ENCODE measurements around the gene PSG2.
"Not testable (repeated sequence)": the region's sequence is repeated elsewhere in the genome, so short reads cannot be mapped to it uniquely, and the experiment has no call there.

The PSG2 gene

DNA sequence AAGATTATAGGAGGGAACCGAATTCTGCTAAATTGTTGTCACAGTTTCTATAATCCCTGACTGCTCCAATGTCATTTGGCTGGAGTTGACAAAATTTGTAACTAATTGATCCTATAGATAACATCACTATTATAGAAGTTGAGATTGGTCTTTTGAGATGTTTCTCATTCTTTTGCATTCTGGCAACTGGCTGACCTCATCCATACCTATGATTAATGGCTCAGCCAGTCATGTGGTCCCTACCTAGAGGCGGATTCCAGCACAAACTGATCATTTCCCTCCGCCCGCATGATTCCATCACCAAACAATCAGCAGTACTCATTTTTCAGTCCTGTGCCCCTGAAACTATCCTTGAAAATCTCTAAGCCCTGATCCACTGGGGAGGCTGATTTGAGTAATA is 4.2 kb downstream of the PSG2 start:
- Histone ChIP-seq H4K20me1 (ENCODE audit: control insufficient read depth, insufficient read depth, low read depth, low read length) (no peaks in the 10 kb centered on the region), H3F3A (ENCODE audit: control insufficient read depth, insufficient read depth) (no peaks in the 10 kb centered on the region), H3K79me2 (ENCODE audit: control insufficient read depth, low read length) (no peaks in the 10 kb centered on the region), H3K9me3 (ENCODE audit: control insufficient read depth, insufficient read depth, low read length) (no peaks in the 10 kb centered on the region), H3K27ac (ENCODE audit: low read depth, low read length) (no peak overlapping the region), H3K27me3 (ENCODE audit: control insufficient read depth, low read length) (no peaks in the 10 kb centered on the region), H3K4me1 (ENCODE audit: control insufficient read depth, low read length) (no peaks in the 10 kb centered on the region), H3K36me3 (ENCODE audit: control insufficient read depth, low read length) (no peaks in the 10 kb centered on the region), H3K9me2 (replicated peaks; ENCODE audit: control insufficient read depth, low read length) (no peaks in the 10 kb centered on the region), H3K4me3 (ENCODE audit: low read length) (no peak overlapping the region), H3K4me2 (ENCODE audit: low read length) (no peak overlapping the region)
- no peak for TF ChIP-seq EZH2phosphoT487 (IDR thresholded peaks at IDR 0.05; ENCODE audit: borderline replicate concordance, low read length)
- TF ChIP-seq, protein P1, sequence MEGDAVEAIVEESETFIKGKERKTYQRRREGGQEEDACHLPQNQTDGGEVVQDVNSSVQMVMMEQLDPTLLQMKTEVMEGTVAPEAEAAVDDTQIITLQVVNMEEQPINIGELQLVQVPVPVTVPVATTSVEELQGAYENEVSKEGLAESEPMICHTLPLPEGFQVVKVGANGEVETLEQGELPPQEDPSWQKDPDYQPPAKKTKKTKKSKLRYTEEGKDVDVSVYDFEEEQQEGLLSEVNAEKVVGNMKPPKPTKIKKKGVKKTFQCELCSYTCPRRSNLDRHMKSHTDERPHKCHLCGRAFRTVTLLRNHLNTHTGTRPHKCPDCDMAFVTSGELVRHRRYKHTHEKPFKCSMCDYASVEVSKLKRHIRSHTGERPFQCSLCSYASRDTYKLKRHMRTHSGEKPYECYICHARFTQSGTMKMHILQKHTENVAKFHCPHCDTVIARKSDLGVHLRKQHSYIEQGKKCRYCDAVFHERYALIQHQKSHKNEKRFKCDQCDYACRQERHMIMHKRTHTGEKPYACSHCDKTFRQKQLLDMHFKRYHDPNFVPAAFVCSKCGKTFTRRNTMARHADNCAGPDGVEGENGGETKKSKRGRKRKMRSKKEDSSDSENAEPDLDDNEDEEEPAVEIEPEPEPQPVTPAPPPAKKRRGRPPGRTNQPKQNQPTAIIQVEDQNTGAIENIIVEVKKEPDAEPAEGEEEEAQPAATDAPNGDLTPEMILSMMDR (IDR thresholded peaks at IDR 0.05; ENCODE audit: low read depth, low read length, poor library complexity, severe bottlenecking): no peak

DNA sequence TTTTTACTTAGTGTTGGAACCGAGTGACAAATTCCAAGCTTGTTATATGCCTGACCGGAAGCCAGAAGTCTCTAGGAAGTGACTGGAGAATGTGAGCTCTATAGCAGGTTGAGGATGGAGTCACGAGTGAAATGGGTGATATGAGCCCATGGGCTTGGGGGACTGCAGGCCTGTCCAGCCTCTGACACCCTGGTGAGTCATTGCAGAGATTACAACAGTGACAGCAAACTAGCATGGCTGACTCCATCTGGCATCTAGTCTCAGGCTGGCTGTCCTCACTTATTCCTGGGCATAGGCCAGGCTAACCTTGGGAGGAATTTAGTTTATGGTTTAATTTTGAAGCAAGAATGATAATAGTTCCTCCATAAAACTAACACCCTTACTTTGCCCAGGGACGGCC is 4.6 kb downstream of the PSG2 start:
- H3K9me3 ChIP-seq (ENCODE audit: control insufficient read depth, insufficient read depth, low read length); H3K79me2 ChIP-seq (ENCODE audit: control insufficient read depth, low read length); H3K36me3 ChIP-seq (ENCODE audit: control insufficient read depth, low read length); H3K9me2 ChIP-seq (replicated peaks; ENCODE audit: control insufficient read depth, low read length); H3K4me1 ChIP-seq (ENCODE audit: control insufficient read depth, low read length); H3F3A ChIP-seq (ENCODE audit: control insufficient read depth, insufficient read depth); H3K27me3 ChIP-seq (ENCODE audit: control insufficient read depth, low read length); H3K4me2 ChIP-seq (ENCODE audit: low read length); H3K27ac ChIP-seq (ENCODE audit: low read depth, low read length); H3K4me3 ChIP-seq (ENCODE audit: low read length); H4K20me1 ChIP-seq (ENCODE audit: control insufficient read depth, insufficient read depth, low read depth, low read length): not testable (repeated sequence)

DNA sequence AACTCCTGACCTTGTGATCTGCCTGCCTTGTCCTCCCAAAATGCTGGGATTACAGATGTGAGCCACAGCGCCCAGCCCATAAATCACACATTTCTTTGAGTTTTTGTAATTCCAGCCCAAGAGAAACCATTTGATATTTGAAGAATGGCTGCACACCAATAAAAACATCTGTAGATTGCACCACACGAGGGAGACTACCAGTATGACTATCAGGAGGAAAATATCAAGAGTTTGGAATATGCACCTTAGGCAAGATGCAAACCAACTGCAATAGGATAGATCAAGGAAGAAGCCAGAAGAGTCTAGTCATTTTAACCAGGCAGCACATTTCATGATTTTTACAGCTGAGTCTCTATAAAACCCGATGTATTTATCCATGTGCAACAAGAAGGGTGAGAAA is 20.1 kb downstream of the PSG2 start:
- H3K79me2 ChIP-seq (ENCODE audit: control insufficient read depth, low read length); H4K20me1 ChIP-seq (ENCODE audit: control insufficient read depth, insufficient read depth, low read depth, low read length); H3K4me2 ChIP-seq (ENCODE audit: low read length); H3K4me3 ChIP-seq (ENCODE audit: low read length); H3F3A ChIP-seq (ENCODE audit: control insufficient read depth, insufficient read depth); H3K27me3 ChIP-seq (ENCODE audit: control insufficient read depth, low read length); H3K9me3 ChIP-seq (ENCODE audit: control insufficient read depth, insufficient read depth, low read length); H3K36me3 ChIP-seq (ENCODE audit: control insufficient read depth, low read length); H3K27ac ChIP-seq (ENCODE audit: low read depth, low read length); H3K9me2 ChIP-seq (replicated peaks; ENCODE audit: control insufficient read depth, low read length); H3K4me1 ChIP-seq (ENCODE audit: control insufficient read depth, low read length): not testable (repeated sequence)

DNA sequence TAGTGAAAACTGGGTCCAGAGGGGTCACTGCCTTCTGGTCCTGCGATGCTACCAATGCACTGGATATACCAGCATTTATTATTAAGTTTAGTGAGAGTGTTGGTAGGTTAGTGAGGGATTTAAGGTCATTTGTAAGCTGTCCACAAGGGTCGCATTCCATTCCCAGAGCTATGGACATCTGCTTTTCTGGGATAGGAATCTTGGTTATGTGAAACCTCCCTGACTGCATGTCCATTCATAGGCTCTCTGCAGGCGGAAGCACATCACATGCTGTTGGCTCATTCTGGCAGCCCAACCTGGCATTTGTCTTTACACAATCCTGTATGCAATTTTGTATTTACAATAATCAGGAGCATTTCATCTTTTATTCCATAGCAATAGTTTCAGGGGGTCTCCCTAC is 21.2 kb downstream of the PSG2 start:
- H3K27me3 ChIP-seq (ENCODE audit: control insufficient read depth, low read length); H3K36me3 ChIP-seq (ENCODE audit: control insufficient read depth, low read length); H4K20me1 ChIP-seq (ENCODE audit: control insufficient read depth, insufficient read depth, low read depth, low read length); H3K9me3 ChIP-seq (ENCODE audit: control insufficient read depth, insufficient read depth, low read length); H3K4me1 ChIP-seq (ENCODE audit: control insufficient read depth, low read length); H3K4me2 ChIP-seq (ENCODE audit: low read length); H3K9me2 ChIP-seq (replicated peaks; ENCODE audit: control insufficient read depth, low read length); H3K79me2 ChIP-seq (ENCODE audit: control insufficient read depth, low read length); H3F3A ChIP-seq (ENCODE audit: control insufficient read depth, insufficient read depth); H3K4me3 ChIP-seq (ENCODE audit: low read length); H3K27ac ChIP-seq (ENCODE audit: low read depth, low read length): not testable (repeated sequence)

DNA sequence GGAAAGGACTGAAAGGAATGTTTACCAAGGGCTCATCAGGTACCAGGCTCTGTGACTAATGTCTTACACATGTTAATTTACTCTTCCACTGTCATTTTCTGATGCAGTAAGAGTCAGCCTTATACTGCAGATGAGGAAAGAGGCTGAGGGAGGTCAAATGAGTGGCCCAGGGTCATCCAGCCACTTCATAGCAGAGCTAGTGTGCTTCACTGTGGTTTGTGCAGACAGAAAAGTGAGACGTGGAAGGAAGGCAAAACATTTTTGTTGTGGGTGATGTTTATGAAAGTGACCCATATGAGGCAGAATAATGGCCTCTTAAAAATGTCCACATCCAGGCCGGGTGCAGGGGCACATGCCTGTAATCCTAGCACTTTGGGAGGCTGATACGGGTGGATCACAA is 22.2 kb downstream of the PSG2 start:
- H3K9me3 ChIP-seq (ENCODE audit: control insufficient read depth, insufficient read depth, low read length); H4K20me1 ChIP-seq (ENCODE audit: control insufficient read depth, insufficient read depth, low read depth, low read length); H3K4me3 ChIP-seq (ENCODE audit: low read length); H3K79me2 ChIP-seq (ENCODE audit: control insufficient read depth, low read length); H3F3A ChIP-seq (ENCODE audit: control insufficient read depth, insufficient read depth); H3K27me3 ChIP-seq (ENCODE audit: control insufficient read depth, low read length); H3K4me1 ChIP-seq (ENCODE audit: control insufficient read depth, low read length); H3K9me2 ChIP-seq (replicated peaks; ENCODE audit: control insufficient read depth, low read length); H3K36me3 ChIP-seq (ENCODE audit: control insufficient read depth, low read length); H3K27ac ChIP-seq (ENCODE audit: low read depth, low read length); H3K4me2 ChIP-seq (ENCODE audit: low read length): not testable (repeated sequence)

DNA sequence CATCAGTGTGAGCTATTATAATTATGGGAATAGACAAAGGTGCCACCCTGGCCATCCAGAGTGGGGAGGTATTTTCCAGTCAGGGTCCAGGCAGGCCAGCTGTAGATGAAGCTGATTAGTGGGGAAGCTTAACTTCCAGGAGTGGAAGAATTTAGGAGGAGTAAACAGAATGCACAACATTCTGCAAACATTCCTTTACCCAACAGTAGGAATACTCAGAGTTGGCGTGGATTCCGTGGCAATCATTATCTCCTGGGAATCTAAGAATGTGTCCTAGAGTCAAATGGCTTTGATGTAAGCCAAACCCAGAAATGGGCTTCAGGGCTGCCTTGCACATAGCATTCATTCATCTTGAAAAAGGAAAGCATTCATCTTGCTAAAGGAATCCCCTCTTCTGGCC is 23.0 kb downstream of the PSG2 start:
- not testable (repeated sequence) for H3K4me3 ChIP-seq (ENCODE audit: low read length); H3K9me2 ChIP-seq (replicated peaks; ENCODE audit: control insufficient read depth, low read length); H3K27me3 ChIP-seq (ENCODE audit: control insufficient read depth, low read length); H3K27ac ChIP-seq (ENCODE audit: low read depth, low read length); H3K36me3 ChIP-seq (ENCODE audit: control insufficient read depth, low read length); H3K4me2 ChIP-seq (ENCODE audit: low read length); H3K9me3 ChIP-seq (ENCODE audit: control insufficient read depth, insufficient read depth, low read length); H3K4me1 ChIP-seq (ENCODE audit: control insufficient read depth, low read length); H4K20me1 ChIP-seq (ENCODE audit: control insufficient read depth, insufficient read depth, low read depth, low read length); H3K79me2 ChIP-seq (ENCODE audit: control insufficient read depth, low read length); H3F3A ChIP-seq (ENCODE audit: control insufficient read depth, insufficient read depth)

DNA sequence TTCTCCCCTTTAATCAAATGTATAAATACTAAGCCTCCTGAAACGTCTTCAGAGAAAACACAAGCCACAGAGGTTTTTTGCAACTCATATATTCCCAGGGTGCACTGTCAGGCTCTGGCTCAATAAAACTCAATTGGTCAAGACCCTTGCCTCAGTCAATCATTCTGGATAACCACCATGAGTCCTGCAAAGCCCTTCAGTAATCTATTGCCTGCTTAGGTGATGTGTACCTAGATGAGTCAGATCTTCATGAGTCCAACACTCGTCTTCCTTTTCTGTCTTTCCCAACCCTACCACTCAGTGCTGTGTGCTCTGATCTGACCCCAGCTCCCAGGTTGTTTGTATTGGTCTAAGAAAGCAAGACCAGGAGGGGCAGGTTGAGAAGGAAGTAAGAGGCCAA is 24.1 kb downstream of the PSG2 start:
- H3K9me2 ChIP-seq (replicated peaks; ENCODE audit: control insufficient read depth, low read length); H3F3A ChIP-seq (ENCODE audit: control insufficient read depth, insufficient read depth); H3K4me3 ChIP-seq (ENCODE audit: low read length); H3K9me3 ChIP-seq (ENCODE audit: control insufficient read depth, insufficient read depth, low read length); H3K79me2 ChIP-seq (ENCODE audit: control insufficient read depth, low read length); H3K36me3 ChIP-seq (ENCODE audit: control insufficient read depth, low read length); H3K27me3 ChIP-seq (ENCODE audit: control insufficient read depth, low read length); H3K27ac ChIP-seq (ENCODE audit: low read depth, low read length); H4K20me1 ChIP-seq (ENCODE audit: control insufficient read depth, insufficient read depth, low read depth, low read length); H3K4me2 ChIP-seq (ENCODE audit: low read length); H3K4me1 ChIP-seq (ENCODE audit: control insufficient read depth, low read length): not testable (repeated sequence)

DNA sequence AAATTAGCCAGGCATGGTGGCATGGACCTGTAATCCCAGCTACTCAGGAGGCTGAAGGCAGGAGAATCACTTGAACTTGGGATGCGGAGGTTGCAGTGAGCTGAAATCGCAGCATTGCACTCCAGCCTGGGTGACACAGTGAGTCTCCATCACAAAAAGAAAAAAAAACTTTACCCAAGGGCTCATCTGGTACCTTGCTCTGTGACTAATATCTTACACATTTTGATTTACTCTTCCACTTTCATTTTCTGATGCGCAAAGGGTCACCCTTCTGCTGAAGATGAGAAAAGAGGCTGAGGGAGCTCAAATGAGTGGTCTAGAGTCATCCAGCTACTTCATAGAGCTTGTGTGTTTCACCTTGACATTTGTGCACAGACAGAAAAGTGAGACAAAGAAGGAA is 34.5 kb downstream of the PSG2 start:
- not testable (repeated sequence) for H3F3A ChIP-seq (ENCODE audit: control insufficient read depth, insufficient read depth); H4K20me1 ChIP-seq (ENCODE audit: control insufficient read depth, insufficient read depth, low read depth, low read length); H3K27ac ChIP-seq (ENCODE audit: low read depth, low read length); H3K9me2 ChIP-seq (replicated peaks; ENCODE audit: control insufficient read depth, low read length); H3K79me2 ChIP-seq (ENCODE audit: control insufficient read depth, low read length); H3K4me1 ChIP-seq (ENCODE audit: control insufficient read depth, low read length); H3K36me3 ChIP-seq (ENCODE audit: control insufficient read depth, low read length); H3K4me2 ChIP-seq (ENCODE audit: low read length); H3K27me3 ChIP-seq (ENCODE audit: control insufficient read depth, low read length); H3K4me3 ChIP-seq (ENCODE audit: low read length); H3K9me3 ChIP-seq (ENCODE audit: control insufficient read depth, insufficient read depth, low read length)
